SK-N-SH treated with all-trans-retinoic acid at 6 μM for 48 hours (cell line): ENCODE data around the gene MDFIC2.

Source experiments
- ATAC-seq: fragments of 200-7000 bp; cut with Tn5 transposase; 3 replicates; pipeline ENCODE4 v1.9.1; 2020; ENCODE audit warnings: mild to moderate bottlenecking, moderate library complexity
- ARNTL ChIP-seq: fragments of 450-650 bp; formaldehyde crosslinking; IDR thresholded peaks from 2 replicates; pipeline ENCODE4 v1.5.0; 2020; ENCODE audit warnings: low read depth, mild to moderate bottlenecking, moderate library complexity, borderline replicate concordance
- CSDC2 ChIP-seq: fragments of 250-450 bp; sonication (Bioruptor Pico); IDR thresholded peaks from 2 replicates; pipeline ENCODE4 v1.5.0; 2020; ENCODE audit warnings: mild to moderate bottlenecking, moderate library complexity
- CSRNP3 ChIP-seq: fragments of 250-450 bp; sonication (Bioruptor Pico); IDR thresholded peaks from 2 replicates; pipeline ENCODE4 v1.5.1; 2021; ENCODE audit warnings: mild to moderate bottlenecking, moderate library complexity
- GLIS3 ChIP-seq: fragments of 250-450 bp; sonication (Bioruptor Pico); IDR thresholded peaks from 2 replicates; pipeline ENCODE4 v1.5.0; 2020; ENCODE audit warnings: mild to moderate bottlenecking, moderate library complexity
- ISL1 ChIP-seq: fragments of 250-450 bp; sonication (Bioruptor Pico); IDR thresholded peaks from 2 replicates; pipeline ENCODE4 v2.1.2; 2022; ENCODE audit warnings: mild to moderate bottlenecking, moderate library complexity
- OSR1 ChIP-seq: fragments of 250-450 bp; sonication (Bioruptor Pico); IDR thresholded peaks from 2 replicates; pipeline ENCODE4 v1.8.0; 2022; ENCODE audit warnings: moderate library complexity, mild to moderate bottlenecking, inconsistent platforms
- PATZ1 ChIP-seq: fragments of 250-450 bp; sonication (Bioruptor Pico); IDR thresholded peaks from 2 replicates; pipeline ENCODE4 v1.8.0; 2020; ENCODE audit warnings: mild to moderate bottlenecking, moderate library complexity, borderline replicate concordance
- SNAI2 ChIP-seq: fragments of 250-450 bp; sonication (Bioruptor Pico); IDR thresholded peaks from 2 replicates; pipeline ENCODE4 v1.5.0; 2020; ENCODE audit warnings: mild to moderate bottlenecking, moderate library complexity
- TCF4 ChIP-seq: fragments of 250-450 bp; sonication (Bioruptor Pico); IDR thresholded peaks from 2 replicates; pipeline ENCODE4 v1.8.0; 2021; ENCODE audit warnings: mild to moderate bottlenecking, moderate library complexity, borderline replicate concordance
- TOX ChIP-seq: fragments of 250-450 bp; sonication (Bioruptor Pico); IDR thresholded peaks from 2 replicates; pipeline ENCODE4 v1.8.0; 2021; ENCODE audit warnings: mild to moderate bottlenecking, moderate library complexity, borderline replicate concordance
- ZC3H10 ChIP-seq: fragments of 250-450 bp; sonication (Bioruptor Pico); IDR thresholded peaks from 2 replicates; pipeline ENCODE4 v1.5.1; 2021; ENCODE audit warnings: mild to moderate bottlenecking, moderate library complexity
- ZFP3 ChIP-seq: fragments of 250-450 bp; sonication (Bioruptor Pico); IDR thresholded peaks from 2 replicates; pipeline ENCODE4 v1.5.0; 2020; ENCODE audit warnings: mild to moderate bottlenecking, moderate library complexity
- ZNF565 ChIP-seq: fragments of 450-650 bp; formaldehyde crosslinking; conservative IDR thresholded peaks from 2 replicates; pipeline ENCODE4 v1.5.0; 2020; ENCODE audit warnings: low read depth, mild to moderate bottlenecking, moderate library complexity
- ZNF70 ChIP-seq: fragments of 450-650 bp; formaldehyde crosslinking; IDR thresholded peaks from 2 replicates; pipeline ENCODE4 v1.5.0; 2020; ENCODE audit warnings: mild to moderate bottlenecking, moderate library complexity
- ZNF8 ChIP-seq: fragments of 450-650 bp; formaldehyde crosslinking; IDR thresholded peaks from 2 replicates; pipeline ENCODE4 v1.5.0; 2020; ENCODE audit warnings: mild to moderate bottlenecking, moderate library complexity
- TF ChIP-seq, protein P1 (sequence below): fragments of 250-450 bp; sonication (Bioruptor Pico); IDR thresholded peaks from 2 replicates; pipeline ENCODE4 v1.5.1; 2020; ENCODE audit warnings: low read depth, mild to moderate bottlenecking, moderate library complexity
- TF ChIP-seq, protein P2 (sequence below): fragments of 250-450 bp; sonication (Bioruptor Pico); IDR thresholded peaks from 2 replicates; pipeline ENCODE4 v1.5.0; 2020; ENCODE audit warnings: mild to moderate bottlenecking, moderate library complexity
- TF ChIP-seq, protein P3 (sequence below): fragments of 250-450 bp; sonication (Bioruptor Pico); IDR thresholded peaks from 2 replicates; pipeline ENCODE4 v1.8.0; 2021; ENCODE audit warnings: low read depth, mild to moderate bottlenecking, moderate library complexity, borderline replicate concordance

MDFIC2 gene

GRCh38 chr3:70245746-70246525, 66.5 kb downstream of the MDFIC2 start:
- TF ChIP-seq TCF4 (CRISPR knock-in tag) = no peak
- no peak for TF ChIP-seq ISL1 (CRISPR knock-in tag)
- TF ChIP-seq ZC3H10 (CRISPR knock-in tag) = no peak
- no peak for ATAC-seq

GRCh38 chr3:70244422-70244821, 68.0 kb downstream of the MDFIC2 start:
- TF ChIP-seq ISL1 (CRISPR knock-in tag) = peak; percentile 55
- TF ChIP-seq SNAI2 (CRISPR knock-in tag) = no peak
- no peak for ATAC-seq

- TF ChIP-seq PATZ1 (peak; percentile 53; the same call in 1 of the 2 replicates), TCF4 (CRISPR knock-in tag) (no peak), OSR1 (CRISPR knock-in tag) (no peak), GLIS3 (peak; percentile 87), ZFP3 (CRISPR knock-in tag) (peak; percentile 76), ISL1 (CRISPR knock-in tag) (peak; percentile 95), CSRNP3 (0 out of 2 replicates have a peak, but pooled peaks have one; percentile 33)
- TF ChIP-seq, protein P1, sequence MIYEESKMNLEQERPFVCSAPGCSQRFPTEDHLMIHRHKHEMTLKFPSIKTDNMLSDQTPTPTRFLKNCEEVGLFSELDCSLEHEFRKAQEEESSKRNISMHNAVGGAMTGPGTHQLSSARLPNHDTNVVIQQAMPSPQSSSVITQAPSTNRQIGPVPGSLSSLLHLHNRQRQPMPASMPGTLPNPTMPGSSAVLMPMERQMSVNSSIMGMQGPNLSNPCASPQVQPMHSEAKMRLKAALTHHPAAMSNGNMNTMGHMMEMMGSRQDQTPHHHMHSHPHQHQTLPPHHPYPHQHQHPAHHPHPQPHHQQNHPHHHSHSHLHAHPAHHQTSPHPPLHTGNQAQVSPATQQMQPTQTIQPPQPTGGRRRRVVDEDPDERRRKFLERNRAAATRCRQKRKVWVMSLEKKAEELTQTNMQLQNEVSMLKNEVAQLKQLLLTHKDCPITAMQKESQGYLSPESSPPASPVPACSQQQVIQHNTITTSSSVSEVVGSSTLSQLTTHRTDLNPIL (CRISPR knock-in tag) = peak; percentile 62; the same call in 1 of the 2 replicates
- ATAC-seq = no peak
These were observed 70.0 kb downstream of the MDFIC2 start for GRCh38 chr3:70242297-70242882.

- TF ChIP-seq ARNTL (CRISPR knock-in tag) (no peak), TOX (no peak), ZNF70 (CRISPR knock-in tag) (no peak)
- TF ChIP-seq, protein P1 (CRISPR knock-in tag) = no peak
- ATAC-seq = no peak
These were observed 78.6 kb downstream of the MDFIC2 start for GRCh38 chr3:70233812-70234211.

DNA sequence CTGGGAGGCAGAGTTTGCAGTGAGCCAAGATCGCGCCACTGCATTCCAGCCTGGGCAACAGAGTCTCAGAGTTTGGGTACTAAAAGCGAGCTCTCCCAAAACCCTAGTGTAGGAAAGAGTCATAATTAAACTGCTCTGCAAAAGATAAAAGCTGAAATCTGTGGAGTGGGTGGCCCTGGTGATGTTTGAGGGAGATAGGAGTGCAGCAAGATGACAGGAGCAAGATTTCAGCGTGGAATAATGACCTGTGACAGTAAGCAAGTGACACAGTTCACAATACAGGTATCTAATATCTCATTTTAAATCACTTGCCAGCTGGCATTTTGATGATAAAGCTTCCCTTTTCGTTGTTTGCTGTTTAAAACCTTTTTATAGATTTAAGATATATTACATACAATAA, 79.3 kb downstream of the MDFIC2 start:
- ATAC-seq = no peak
- TF ChIP-seq, protein P2, sequence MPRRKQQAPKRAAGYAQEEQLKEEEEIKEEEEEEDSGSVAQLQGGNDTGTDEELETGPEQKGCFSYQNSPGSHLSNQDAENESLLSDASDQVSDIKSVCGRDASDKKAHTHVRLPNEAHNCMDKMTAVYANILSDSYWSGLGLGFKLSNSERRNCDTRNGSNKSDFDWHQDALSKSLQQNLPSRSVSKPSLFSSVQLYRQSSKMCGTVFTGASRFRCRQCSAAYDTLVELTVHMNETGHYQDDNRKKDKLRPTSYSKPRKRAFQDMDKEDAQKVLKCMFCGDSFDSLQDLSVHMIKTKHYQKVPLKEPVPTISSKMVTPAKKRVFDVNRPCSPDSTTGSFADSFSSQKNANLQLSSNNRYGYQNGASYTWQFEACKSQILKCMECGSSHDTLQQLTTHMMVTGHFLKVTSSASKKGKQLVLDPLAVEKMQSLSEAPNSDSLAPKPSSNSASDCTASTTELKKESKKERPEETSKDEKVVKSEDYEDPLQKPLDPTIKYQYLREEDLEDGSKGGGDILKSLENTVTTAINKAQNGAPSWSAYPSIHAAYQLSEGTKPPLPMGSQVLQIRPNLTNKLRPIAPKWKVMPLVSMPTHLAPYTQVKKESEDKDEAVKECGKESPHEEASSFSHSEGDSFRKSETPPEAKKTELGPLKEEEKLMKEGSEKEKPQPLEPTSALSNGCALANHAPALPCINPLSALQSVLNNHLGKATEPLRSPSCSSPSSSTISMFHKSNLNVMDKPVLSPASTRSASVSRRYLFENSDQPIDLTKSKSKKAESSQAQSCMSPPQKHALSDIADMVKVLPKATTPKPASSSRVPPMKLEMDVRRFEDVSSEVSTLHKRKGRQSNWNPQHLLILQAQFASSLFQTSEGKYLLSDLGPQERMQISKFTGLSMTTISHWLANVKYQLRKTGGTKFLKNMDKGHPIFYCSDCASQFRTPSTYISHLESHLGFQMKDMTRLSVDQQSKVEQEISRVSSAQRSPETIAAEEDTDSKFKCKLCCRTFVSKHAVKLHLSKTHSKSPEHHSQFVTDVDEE (CRISPR knock-in tag) = no peak
- TF ChIP-seq ZNF70 (CRISPR knock-in tag) = no peak
- no peak for TF ChIP-seq CSDC2 (CRISPR knock-in tag)
- TF ChIP-seq, protein P3, sequence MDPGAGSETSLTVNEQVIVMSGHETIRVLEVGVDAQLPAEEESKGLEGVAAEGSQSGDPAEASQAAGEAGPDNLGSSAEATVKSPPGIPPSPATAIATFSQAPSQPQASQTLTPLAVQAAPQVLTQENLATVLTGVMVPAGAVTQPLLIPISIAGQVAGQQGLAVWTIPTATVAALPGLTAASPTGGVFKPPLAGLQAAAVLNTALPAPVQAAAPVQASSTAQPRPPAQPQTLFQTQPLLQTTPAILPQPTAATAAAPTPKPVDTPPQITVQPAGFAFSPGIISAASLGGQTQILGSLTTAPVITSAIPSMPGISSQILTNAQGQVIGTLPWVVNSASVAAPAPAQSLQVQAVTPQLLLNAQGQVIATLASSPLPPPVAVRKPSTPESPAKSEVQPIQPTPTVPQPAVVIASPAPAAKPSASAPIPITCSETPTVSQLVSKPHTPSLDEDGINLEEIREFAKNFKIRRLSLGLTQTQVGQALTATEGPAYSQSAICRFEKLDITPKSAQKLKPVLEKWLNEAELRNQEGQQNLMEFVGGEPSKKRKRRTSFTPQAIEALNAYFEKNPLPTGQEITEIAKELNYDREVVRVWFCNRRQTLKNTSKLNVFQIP (CRISPR knock-in tag) = no peak
- TF ChIP-seq ZFP3 (CRISPR knock-in tag) = no peak
- TF ChIP-seq GLIS3 = no peak
- TF ChIP-seq, protein P1 (CRISPR knock-in tag) = no peak
- no peak for TF ChIP-seq CSRNP3
- no peak for TF ChIP-seq ZNF8 (CRISPR knock-in tag)
- TF ChIP-seq ZNF565 (CRISPR knock-in tag) = no peak
- TF ChIP-seq TOX = no peak
